Measurements from ENCODE around the gene NAGPA. TPM values are rescaled to one million over a fixed set of nuclear protein-coding genes. Genes with fewer than 3 reads are reported as not detected.

Gene NAGPA
- total RNA-seq, 4 donors from 2014 or later, result 37.5 to 104 (median 43.8) TPM

DNA sequence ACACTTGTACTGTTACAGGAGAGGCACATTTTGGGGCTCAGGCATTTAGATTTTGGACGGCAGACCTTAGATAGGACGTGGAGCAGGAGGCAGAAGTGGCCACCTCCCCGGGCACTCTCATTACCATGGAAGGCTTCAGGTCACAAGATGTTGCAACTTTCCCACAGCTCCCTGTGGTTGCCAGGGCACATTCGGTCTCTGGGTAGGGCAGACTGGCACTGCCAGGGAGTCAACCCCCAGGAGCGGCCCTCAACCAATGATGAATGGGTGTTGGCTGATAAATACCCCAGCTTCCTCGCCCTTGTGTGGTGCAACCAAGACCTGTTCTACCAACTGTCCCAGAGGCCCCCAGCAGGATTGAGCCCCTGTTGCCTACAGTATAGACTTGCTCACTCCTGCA, 11.2 kb downstream of the NAGPA start:
- Histone ChIP-seq H3K4me1 (peaks cover 0 to 41% (median 5%) of the 10 kb centered on the region in 4 donors), H3K36me3 (peaks cover 0 to 18% (median 0%) of the 10 kb centered on the region in 3 donors), H3K27me3 (no peaks in the 10 kb centered on the region), H3K4me3 (no peak overlapping the region), H3K9me3 (no peaks in the 10 kb centered on the region), H3K27ac (peak overlapping the region in 2 of 4 donors; percentile 52 to 89)
- no peak for DNase-seq (ENCODE audit: low spot score in 2 of 2)
- 93 to 94% methylated on average over 6 of the region's 6 CpGs for WGBS, 2 donors
- no peak for TF ChIP-seq EP300 (IDR thresholded peaks at IDR 0.05)
- TF ChIP-seq POLR2A (IDR thresholded peaks at IDR 0.05), result no peak
- no peak for TF ChIP-seq CTCF (IDR thresholded peaks at IDR 0.05)

- no peaks in the 10 kb centered on the region for H3K9me3 ChIP-seq
- H3K4me1 ChIP-seq, result peaks cover 0 to 41% (median 5%) of the 10 kb centered on the region in 4 donors
- TF ChIP-seq CTCF (IDR thresholded peaks at IDR 0.05), result no peak
- no peak for TF ChIP-seq POLR2A (IDR thresholded peaks at IDR 0.05)
- peak; percentile 35 to 83 for TF ChIP-seq EP300 (IDR thresholded peaks at IDR 0.05)
- no peak for DNase-seq (ENCODE audit: low spot score in 2 of 2)
- H3K27ac ChIP-seq, result peak overlapping the region; percentile 52 to 89 (median 84)
- peak overlapping the region in 1 of 4 donors; percentile 15 for H3K4me3 ChIP-seq
- H3K36me3 ChIP-seq, result peaks cover 0 to 5% (median 0%) of the 10 kb centered on the region in 3 donors
- 57 to 61% methylated on average over 14 to 15 of the region's 15 CpGs for WGBS, 2 donors
- no peaks in the 10 kb centered on the region for H3K27me3 ChIP-seq
Measured at GRCh38 chr16:5020551-5020950, 13.2 kb downstream of the NAGPA start.

DNA sequence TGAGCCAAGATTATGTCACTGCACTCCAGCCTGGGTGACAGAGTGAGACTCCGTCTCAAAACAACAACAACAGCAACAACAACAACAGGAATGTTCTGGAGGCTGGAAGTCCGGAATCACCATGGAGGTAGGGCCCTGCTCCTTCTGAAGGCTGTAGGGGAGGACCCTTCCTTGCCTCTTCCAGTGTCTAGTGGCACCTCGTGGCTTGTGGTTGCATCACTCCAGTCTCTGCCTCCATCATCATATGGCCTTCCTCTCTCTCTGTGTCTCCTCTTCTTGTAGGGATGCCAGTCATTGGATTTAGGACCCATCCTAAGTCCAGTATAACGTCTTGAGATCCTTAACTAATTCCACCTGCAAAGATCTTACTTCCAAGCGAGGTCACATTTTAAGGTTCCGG, 14.0 kb downstream of the NAGPA start:
- no peaks in the 10 kb centered on the region for H3K27me3 ChIP-seq
- H3K4me3 ChIP-seq, result peak overlapping the region in 1 of 4 donors; percentile 15
- H3K27ac ChIP-seq, result peak overlapping the region; percentile 32 to 89 (median 80)
- no peaks in the 10 kb centered on the region for H3K9me3 ChIP-seq
- H3K4me1 ChIP-seq, result peaks cover 0 to 35% (median 5%) of the 10 kb centered on the region in 4 donors
- TF ChIP-seq POLR2A (IDR thresholded peaks at IDR 0.05) (no peak), CTCF (IDR thresholded peaks at IDR 0.05) (no peak), EP300 (IDR thresholded peaks at IDR 0.05) (no peak)
- 76 to 77% methylated on average over 6 of the region's 6 CpGs for WGBS, 2 donors
- H3K36me3 ChIP-seq, result no peaks in the 10 kb centered on the region
- no peak for DNase-seq (ENCODE audit: low spot score in 2 of 2)

- no peak for TF ChIP-seq POLR2A (IDR thresholded peaks at IDR 0.05)
- peak in 1 of 2 donors; percentile 80 for TF ChIP-seq EP300 (IDR thresholded peaks at IDR 0.05)
- H3K27ac ChIP-seq, result peak overlapping the region; percentile 32 to 89 (median 80)
- DNase-seq (ENCODE audit: low spot score in 2 of 2), result peak; percentile 18 to 29
- 9 to 12% methylated on average over 9 of the region's 9 CpGs for WGBS, 2 donors
- H3K4me3 ChIP-seq, result no peak overlapping the region
- H3K36me3 ChIP-seq, result no peaks in the 10 kb centered on the region
- H3K4me1 ChIP-seq, result peaks cover 0 to 35% (median 5%) of the 10 kb centered on the region in 4 donors
- H3K27me3 ChIP-seq, result no peaks in the 10 kb centered on the region
- no peaks in the 10 kb centered on the region for H3K9me3 ChIP-seq
Measured at GRCh38 chr16:5018793-5019192, 14.9 kb downstream of the NAGPA start.

GRCh38 chr16:5017678-5017969, 16.1 kb downstream of the NAGPA start:
- no peak overlapping the region for H3K4me3 ChIP-seq
- no peaks in the 10 kb centered on the region for H3K27me3 ChIP-seq
- H3K27ac ChIP-seq, result peak overlapping the region in 3 of 4 donors; percentile 80 to 89 (median 80)
- no peak for DNase-seq (ENCODE audit: low spot score in 2 of 2)
- no peaks in the 10 kb centered on the region for H3K9me3 ChIP-seq
- TF ChIP-seq POLR2A (IDR thresholded peaks at IDR 0.05), result no peak
- no peak for TF ChIP-seq CTCF (IDR thresholded peaks at IDR 0.05)
- TF ChIP-seq EP300 (IDR thresholded peaks at IDR 0.05), result no peak
- H3K4me1 ChIP-seq, result peaks cover 0 to 35% (median 5%) of the 10 kb centered on the region in 4 donors
- no peaks in the 10 kb centered on the region for H3K36me3 ChIP-seq
- WGBS, 2 donors, result 76 to 84% methylated on average over 5 of the region's 5 CpGs
